Measurements from ENCODE around the gene SLC49A3.

GRCh38 chr4:657834-658667 is 30.9 kb downstream of the SLC49A3 start:
- TF ChIP-seq EZH2 (IDR thresholded peaks at IDR 0.05; ENCODE audit: borderline replicate concordance, low read length) (no peak), CTCF (conservative IDR thresholded peaks at IDR 0.05 in 1 of 2, IDR thresholded peaks at IDR 0.05 in 1 of 2; ENCODE audit: extremely low read depth in 1 of 2, insufficient read depth in 1 of 2, low read depth in 1 of 2, low read length in 2 of 2) (no peak)

All from mammary epithelial cell (primary cell).